Spinal cord (tissue), 10 donors: ENCODE measurements around the gene PRR35. TPM values are rescaled to one million over a fixed set of nuclear protein-coding genes. Genes with fewer than 3 reads are reported as not detected.

Experiments used
- DNase-seq, 6 donors: peaks; one replicate each; pipeline versions ENCODE4 v3.0.0 to v3.0.0-alpha.2; 2013 to 2015; ENCODE audit warnings: low spot score in 6 of 6, low read depth in 4 of 6
- H3K27ac ChIP-seq: one replicate; pipeline ENCODE4 v1.5.1; 2013; ENCODE audit warnings: low read depth, low read length, control low read depth
- H3K27me3 ChIP-seq: one replicate; pipeline ENCODE4 v1.6.1; 2013; ENCODE audit warnings: low read length; ENCODE audit not compliant: control insufficient read depth, insufficient read depth
- H3K36me3 ChIP-seq: one replicate; pipeline ENCODE4 v1.6.1; 2013; ENCODE audit warnings: low read length; ENCODE audit not compliant: control insufficient read depth, insufficient read depth
- H3K4me1 ChIP-seq: one replicate; pipeline ENCODE4 v1.6.1; 2013; ENCODE audit warnings: low read length; ENCODE audit not compliant: control insufficient read depth, insufficient read depth
- H3K4me3 ChIP-seq: one replicate; pipeline ENCODE4 v1.5.1; 2013; ENCODE audit warnings: low read depth, low read length, control low read depth
- H3K9me3 ChIP-seq: one replicate; pipeline ENCODE4 v1.6.1; 2013; ENCODE audit warnings: low read length; ENCODE audit not compliant: control insufficient read depth, insufficient read depth
- WGBS: methylation state at CpG from one replicate; pipeline ENCODE4 v1.1.5; 2013; ENCODE audit warnings: missing lambda C conversion rate; ENCODE audit not compliant: insufficient coverage; 5-methylcytosine and 5-hydroxymethylcytosine counted together
- polyA plus RNA-seq, 2 donors: library from polyadenylated mRNA; unstranded; fragments of 120-200 nt; gene quantifications; one replicate each; pipeline ENCODE4 v1.2.1, GENCODE V29; 2013; ENCODE audit not compliant: insufficient read length in 2 of 2
- total RNA-seq, 2 donors: library from RNA; depleted of rRNA in 1 of 2; stranded (reverse); fragments of 120-200 nt in 1 of 2; fragments of >200 nt in 1 of 2; gene quantifications; one replicate each; pipeline versions ENCODE4 v1.2.3 to v1.2.4, GENCODE V29; 2013 to 2014
- donor health status: healthy.

PRR35 gene
- total and polyA plus RNA-seq, 4 donors = 0.06 to 0.14 TPM; not detected in 2

DNA sequence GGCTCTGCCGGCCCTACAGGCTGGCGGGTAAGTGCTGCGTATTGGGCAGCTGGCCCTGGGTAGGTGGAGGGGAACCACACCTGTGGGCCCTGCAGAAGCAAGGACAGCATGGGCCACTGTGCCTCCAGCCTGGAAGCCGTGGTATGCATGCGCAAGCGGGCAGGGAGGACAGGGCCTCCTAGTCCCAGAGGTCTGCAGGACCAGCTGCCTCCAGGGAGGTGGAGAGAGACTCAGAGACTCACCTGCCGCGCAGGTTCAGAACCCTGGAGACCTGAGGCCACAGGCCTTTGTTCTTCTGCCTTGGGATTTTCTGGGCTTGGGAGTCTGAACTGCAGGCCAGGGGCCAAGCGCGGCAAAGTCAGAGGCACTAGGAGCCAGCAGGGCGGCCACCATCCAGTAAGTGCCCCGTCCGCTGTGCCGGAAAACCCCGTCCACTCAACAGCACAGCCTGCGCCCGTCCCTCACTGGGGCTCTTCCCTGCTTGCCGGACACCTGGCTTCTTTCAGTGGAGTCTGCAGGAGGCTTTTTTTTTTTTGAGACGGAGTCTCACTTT, 20.8 kb downstream of the PRR35 start:
- 96% methylated on average over 19 of the region's 19 CpGs for WGBS
- H3K27ac ChIP-seq = no peak overlapping the region
- peaks cover 20% of the 10 kb centered on the region for H3K4me1 ChIP-seq
- no peaks in the 10 kb centered on the region for H3K27me3 ChIP-seq
- H3K9me3 ChIP-seq = no peaks in the 10 kb centered on the region
- H3K36me3 ChIP-seq = peaks cover 72% of the 10 kb centered on the region
- DNase-seq = no peak
- no peak overlapping the region for H3K4me3 ChIP-seq

DNA sequence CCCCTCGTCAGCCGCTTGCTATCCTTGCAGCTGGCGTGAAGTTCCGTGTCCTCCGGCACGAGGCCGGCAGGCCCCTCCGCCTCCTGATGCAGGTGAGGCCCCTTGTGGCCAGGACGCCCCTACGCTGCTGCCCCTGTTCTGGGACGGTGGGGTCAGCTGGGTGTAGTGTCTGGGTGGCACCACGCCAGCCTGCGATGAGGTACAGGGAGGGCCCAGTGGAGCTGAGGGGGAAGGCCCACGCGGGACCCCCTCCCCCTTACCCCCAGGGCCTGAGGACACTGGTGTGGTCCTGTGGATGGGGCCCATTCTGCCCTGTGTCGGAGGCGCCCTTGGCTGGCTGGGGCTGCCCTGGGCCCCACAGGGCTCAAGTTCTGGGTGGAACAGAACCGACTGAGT, 22.0 kb downstream of the PRR35 start:
- Histone ChIP-seq H3K9me3 (no peaks in the 10 kb centered on the region), H3K36me3 (peaks cover 68% of the 10 kb centered on the region), H3K4me1 (peaks cover 32% of the 10 kb centered on the region), H3K27me3 (no peaks in the 10 kb centered on the region), H3K27ac (no peak overlapping the region), H3K4me3 (no peak overlapping the region)
- WGBS = 86% methylated on average over 13 of the region's 18 CpGs
- DNase-seq = no peak

GRCh38 chr16:582614-583331, 22.6 kb downstream of the PRR35 start:
- no peak overlapping the region for H3K4me3 ChIP-seq
- no peaks in the 10 kb centered on the region for H3K9me3 ChIP-seq
- H3K27me3 ChIP-seq = no peaks in the 10 kb centered on the region
- H3K36me3 ChIP-seq = peaks cover 66% of the 10 kb centered on the region
- H3K4me1 ChIP-seq = peaks cover 38% of the 10 kb centered on the region
- H3K27ac ChIP-seq = no peak overlapping the region
- WGBS = 82% methylated on average over 21 of the region's 21 CpGs
- no peak for DNase-seq

GRCh38 chr16:583470-583814, 23.2 kb downstream of the PRR35 start:
- DNase-seq = no peak
- Histone ChIP-seq H3K27ac (no peak overlapping the region), H3K4me3 (no peak overlapping the region), H3K36me3 (peaks cover 60% of the 10 kb centered on the region), H3K27me3 (no peaks in the 10 kb centered on the region), H3K4me1 (peaks cover 44% of the 10 kb centered on the region), H3K9me3 (no peaks in the 10 kb centered on the region)
- WGBS = 42% methylated on average over 16 of the region's 16 CpGs

- no peak for DNase-seq
- H3K4me3 ChIP-seq = no peak overlapping the region
- no peak overlapping the region for H3K27ac ChIP-seq
- 42% methylated on average over 32 of the region's 38 CpGs for WGBS
- H3K4me1 ChIP-seq = peaks cover 47% of the 10 kb centered on the region
- no peaks in the 10 kb centered on the region for H3K27me3 ChIP-seq
- peaks cover 55% of the 10 kb centered on the region for H3K36me3 ChIP-seq
- H3K9me3 ChIP-seq = no peaks in the 10 kb centered on the region
These were observed 23.8 kb downstream of the PRR35 start for GRCh38 chr16:583815-584591.

- H3K27ac ChIP-seq = no peak overlapping the region
- H3K27me3 ChIP-seq = no peaks in the 10 kb centered on the region
- no peak for DNase-seq
- peaks cover 43% of the 10 kb centered on the region for H3K36me3 ChIP-seq
- H3K4me1 ChIP-seq = peaks cover 47% of the 10 kb centered on the region
- WGBS = 25% methylated on average over 10 of the region's 10 CpGs
- H3K9me3 ChIP-seq = no peaks in the 10 kb centered on the region
- H3K4me3 ChIP-seq = no peak overlapping the region
These were observed 25.2 kb downstream of the PRR35 start for GRCh38 chr16:585351-585750.

DNA sequence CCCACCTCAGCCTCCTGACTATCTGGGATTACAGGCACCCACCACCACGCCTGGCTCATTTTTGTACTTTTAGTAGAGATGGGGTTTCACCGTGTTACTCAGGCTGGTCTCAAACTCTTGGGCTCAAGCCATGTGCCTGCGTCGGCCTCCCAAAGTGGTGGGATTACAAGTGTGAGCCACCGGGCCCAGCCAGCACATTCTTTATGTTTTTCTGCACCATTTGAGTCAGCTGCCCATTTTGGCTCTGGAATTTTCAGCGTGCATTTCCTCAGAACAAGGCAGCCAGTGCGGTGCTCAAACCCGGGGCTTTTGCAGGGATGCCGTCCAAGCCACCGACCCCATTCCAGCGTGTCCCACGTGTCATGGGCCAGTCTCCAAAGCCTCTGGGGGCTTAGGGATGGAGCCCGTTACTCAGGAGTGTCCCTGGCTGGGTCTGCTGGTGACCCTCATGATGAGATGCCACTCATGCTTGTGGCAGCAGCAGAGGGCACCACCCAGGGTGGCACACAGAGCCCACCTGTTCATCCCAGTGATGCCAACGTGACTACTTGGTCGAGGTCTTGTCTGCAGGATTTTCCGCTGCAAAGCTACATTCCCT, 26.0 kb downstream of the PRR35 start:
- H3K9me3 ChIP-seq = no peaks in the 10 kb centered on the region
- 42% methylated on average over 16 of the region's 16 CpGs for WGBS
- H3K4me3 ChIP-seq = no peak overlapping the region
- H3K27me3 ChIP-seq = no peaks in the 10 kb centered on the region
- H3K36me3 ChIP-seq = peaks cover 35% of the 10 kb centered on the region
- no peak for DNase-seq
- H3K27ac ChIP-seq = no peak overlapping the region
- peaks cover 55% of the 10 kb centered on the region for H3K4me1 ChIP-seq

DNA sequence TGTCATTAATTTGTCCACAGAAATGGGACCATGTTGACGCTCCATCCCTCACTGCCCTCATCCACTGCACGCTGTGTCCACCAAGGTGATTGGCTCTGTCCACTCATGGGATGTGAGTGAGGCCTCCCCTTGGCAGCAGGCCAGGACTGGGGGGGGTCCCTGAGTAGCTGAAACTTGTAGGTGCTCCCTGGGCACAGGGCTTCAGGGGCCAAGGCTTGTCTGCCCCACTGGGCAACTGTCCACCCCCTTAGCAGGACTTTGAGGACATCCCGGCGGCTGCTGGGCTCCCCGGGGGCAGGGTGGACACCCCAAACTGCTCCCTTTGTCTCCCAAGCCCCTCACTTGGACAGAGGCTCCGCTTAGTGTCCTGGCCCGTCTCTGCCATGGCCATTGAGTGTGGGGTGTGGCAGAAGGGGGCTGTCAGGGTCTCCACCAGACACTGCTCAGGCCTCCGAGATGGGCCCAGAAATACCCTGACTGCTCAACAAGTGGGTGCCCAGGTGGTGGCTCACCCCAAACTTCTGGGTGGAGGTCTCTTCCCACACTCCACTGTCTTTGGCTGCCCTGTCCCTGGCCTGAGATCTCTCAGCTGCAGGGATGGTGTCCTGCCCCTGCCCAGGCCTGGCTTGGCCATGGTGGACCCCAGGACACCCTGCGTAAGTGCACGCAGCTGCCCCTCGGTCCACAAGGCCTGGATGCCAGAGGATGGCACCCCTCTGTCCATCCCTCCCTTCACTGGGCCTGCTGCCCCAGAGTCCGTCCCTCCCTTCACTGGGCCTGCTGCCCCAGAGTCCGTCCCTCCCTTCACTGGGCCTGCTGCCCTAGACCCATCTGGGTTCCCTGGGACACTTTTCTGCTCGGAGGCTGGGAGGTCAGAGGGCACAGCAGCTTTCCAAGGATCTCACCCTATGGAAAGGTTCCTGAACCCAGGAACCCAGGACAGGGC, 26.7 kb downstream of the PRR35 start:
- Histone ChIP-seq H3K27ac (no peak overlapping the region), H3K27me3 (no peaks in the 10 kb centered on the region), H3K9me3 (no peaks in the 10 kb centered on the region), H3K36me3 (peaks cover 32% of the 10 kb centered on the region), H3K4me3 (no peak overlapping the region), H3K4me1 (peaks cover 62% of the 10 kb centered on the region)
- no peak for DNase-seq
- 77% methylated on average over 10 of the region's 14 CpGs for WGBS

DNA sequence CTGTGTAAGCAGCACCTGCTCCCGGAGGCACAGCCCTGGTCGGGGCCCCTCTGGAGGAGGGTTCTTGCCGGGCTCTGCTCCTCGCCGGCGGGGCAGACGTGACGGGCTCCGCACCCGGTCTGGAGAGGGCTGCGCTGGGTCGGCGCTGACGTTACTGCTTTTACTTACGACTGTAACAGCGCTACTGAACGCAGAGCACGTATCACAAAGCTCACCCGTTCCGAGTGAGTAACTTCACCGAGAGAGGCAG, 28.4 kb downstream of the PRR35 start:
- H3K27me3 ChIP-seq = no peaks in the 10 kb centered on the region

More for the DNA sequence above, 28.4 kb downstream of the PRR35 start:
- H3K4me1 ChIP-seq = peaks cover 70% of the 10 kb centered on the region
- H3K36me3 ChIP-seq = peaks cover 32% of the 10 kb centered on the region
- no peaks in the 10 kb centered on the region for H3K9me3 ChIP-seq
- H3K4me3 ChIP-seq = peak overlapping the region; percentile 81
- peak in 2 of 6 donors; percentile 60 to 64 for DNase-seq
- WGBS = 0% methylated on average over 21 of the region's 21 CpGs
- peak overlapping the region; percentile 97 for H3K27ac ChIP-seq
